SK-N-SH (cell line): ENCODE results near the gene IQSEC1. TPM values are rescaled to one million over a fixed set of nuclear protein-coding genes. Genes with fewer than 3 reads are reported as not detected.
A peak's percentile ranks its signal among the peaks of the same experiment; 100 is the strongest.

ENCODE experiments used
- CTCF ChIA-PET: fragments of 300-600, 350-600 bp; formaldehyde crosslinking; extraction: SDS; loops from one replicate; lab custom pipeline; 2021; lab: Yijun Ruan, JAX
- POLR2A ChIA-PET: fragments of 350-600 bp; sonication (Branson Sonifier 250); formaldehyde crosslinking; extraction: SDS; loops from one replicate; lab custom pipeline; 2020; ENCODE audit warnings: antibody characterized with exemption, inconsistent platforms; lab: Yijun Ruan, JAX
- DNase-seq: peaks from one replicate; pipeline ENCODE4 v3.0.0; 2012
- H2AFZ ChIP-seq: fragments of 200-600 bp; sonication (generic); 2 replicates; pipeline ENCODE4 v1.8.1; 2016; ENCODE audit warnings: antibody characterized with exemption, mild to moderate bottlenecking, low read depth
- H3F3A ChIP-seq: fragments of 200-600 bp; sonication (generic); replicated peaks from 2 replicates; pipeline ENCODE3; 2016; ENCODE audit warnings: antibody characterized with exemption, mild to moderate bottlenecking; ENCODE audit not compliant: insufficient read depth
- H3K27ac ChIP-seq, 2 experiments: fragments of 200-500 bp in 1 of 2; fragments of 200-600 bp in 1 of 2; sonication (Bioruptor generic) in 1 of 2; sonication (generic), shearing (Covaris generic) in 1 of 2; 2 replicates each; pipeline versions ENCODE4 v1.5.1 to v1.6.1; 2014 to 2016; ENCODE audit warnings: low read depth in 2 of 2, inconsistent platforms in 1 of 2, low read length in 1 of 2, mild to moderate bottlenecking in 1 of 2, mixed read lengths in 1 of 2
- H3K27me3 ChIP-seq: fragments of 200-600 bp; sonication (generic), shearing (Covaris generic); 2 replicates; pipeline ENCODE4 v1.6.1; 2016; ENCODE audit warnings: mixed run types; ENCODE audit not compliant: insufficient read depth
- H3K36me3 ChIP-seq, 2 experiments: fragments of 200-500 bp in 1 of 2; fragments of 200-600 bp in 1 of 2; sonication (Bioruptor generic) in 1 of 2; sonication (generic) in 1 of 2; replicated peaks in 1 of 2; 2 replicates each; pipeline versions ENCODE3 to v1.5.1; 2014 to 2016; ENCODE audit warnings: low read length in 1 of 2, mild to moderate bottlenecking in 1 of 2; ENCODE audit not compliant: insufficient read depth in 2 of 2, control insufficient read depth in 1 of 2
- H3K4me1 ChIP-seq, 2 experiments: fragments of 200-500 bp in 1 of 2; fragments of 200-600 bp in 1 of 2; sonication (Bioruptor generic) in 1 of 2; sonication (generic), shearing (Covaris generic) in 1 of 2; 2 replicates each; pipeline versions ENCODE4 v1.5.1 to v1.6.1; 2014 to 2016; ENCODE audit warnings: low read depth in 1 of 2, low read length in 1 of 2, mixed run types in 1 of 2; ENCODE audit not compliant: insufficient read depth in 2 of 2, control insufficient read depth in 1 of 2
- H3K4me2 ChIP-seq: fragments of 200-600 bp; sonication (generic), shearing (Covaris generic); 2 replicates; pipeline ENCODE4 v1.6.1; 2017; ENCODE audit warnings: mixed run types
- H3K4me3 ChIP-seq, 2 experiments: fragments of 200-500 bp in 1 of 2; fragments of 200-600 bp in 1 of 2; sonication (Bioruptor generic) in 1 of 2; sonication (generic), shearing (Covaris generic) in 1 of 2; 2 replicates each; pipeline versions ENCODE4 v1.5.1 to v1.8.1; 2014 to 2016; ENCODE audit warnings: low read depth in 2 of 2, inconsistent platforms in 1 of 2, low read length in 1 of 2, mild to moderate bottlenecking in 1 of 2, mixed read lengths in 1 of 2, moderate library complexity in 1 of 2
- H3K79me2 ChIP-seq: fragments of 200-600 bp; sonication (generic); 2 replicates; pipeline ENCODE4 v1.8.1; 2017; ENCODE audit warnings: mild to moderate bottlenecking; ENCODE audit not compliant: insufficient read depth
- H3K9ac ChIP-seq: fragments of 200-600 bp; sonication (generic); 2 replicates; pipeline ENCODE4 v1.6.1; 2017; ENCODE audit warnings: mixed run types
- H3K9me2 ChIP-seq: fragments of 200-600 bp; sonication (generic); 2 replicates; pipeline ENCODE4 v1.6.1; 2017; ENCODE audit warnings: mixed run types
- H3K9me3 ChIP-seq: fragments of 200-600 bp; sonication (generic); 2 replicates; pipeline ENCODE4 v1.6.1; 2017; ENCODE audit warnings: mixed run types, mild to moderate bottlenecking, moderate library complexity
- H4K20me1 ChIP-seq: fragments of 200-600 bp; sonication (generic); 2 replicates; pipeline ENCODE4 v1.6.1; 2017; ENCODE audit warnings: mild to moderate bottlenecking, mixed run types; ENCODE audit not compliant: insufficient read depth
- CHD2 ChIP-seq: fragments of 150-350 bp; IDR thresholded peaks from 2 replicates; pipeline ENCODE4 v1.6.1; 2018; ENCODE audit warnings: low read length; ENCODE audit not compliant: partially characterized antibody
- ELF1 ChIP-seq: IDR thresholded peaks from 2 replicates; pipeline ENCODE4 v1.4.0; 2012
- FOXJ3 ChIP-seq: sonication (generic); formaldehyde crosslinking; IDR thresholded peaks from 2 replicates; pipeline ENCODE4 v1.5.1; 2020; ENCODE audit warnings: mild to moderate bottlenecking, missing genetic modification reagents
- IRF3 ChIP-seq: fragments of 150-350 bp; IDR thresholded peaks from 2 replicates; pipeline ENCODE4 v1.6.1; 2016; ENCODE audit warnings: mild to moderate bottlenecking, low read depth, low read length
- JUND ChIP-seq: IDR thresholded peaks from 2 replicates; pipeline ENCODE4 v1.4.0; 2012
- MXI1 ChIP-seq: IDR thresholded peaks from 2 replicates; pipeline ENCODE4 v1.6.1; 2012; ENCODE audit warnings: mild to moderate bottlenecking, low read depth, low read length, improper control_type of control experiment
- POLR2AphosphoS5 ChIP-seq: IDR thresholded peaks from 2 replicates; pipeline ENCODE4 v1.6.1; 2012; ENCODE audit warnings: low read depth, low read length
- RCOR1 ChIP-seq: fragments of 150-350 bp; IDR thresholded peaks from 2 replicates; pipeline ENCODE4 v1.6.1; 2017; ENCODE audit warnings: antibody characterized with exemption, low read length
- REST ChIP-seq: IDR thresholded peaks from 2 replicates; pipeline ENCODE4 v1.6.1; 2012; ENCODE audit warnings: mild to moderate bottlenecking, low read depth, low read length, moderate library complexity
- RXRA ChIP-seq: IDR thresholded peaks from 2 replicates; pipeline ENCODE4 v1.4.0; 2012; ENCODE audit warnings: low read depth, mild to moderate bottlenecking, borderline replicate concordance
- SIN3A ChIP-seq: IDR thresholded peaks from 2 replicates; pipeline ENCODE4 v1.6.1; 2012; ENCODE audit warnings: low read depth, mild to moderate bottlenecking, low read length, moderate library complexity, borderline replicate concordance
- SMC3 ChIP-seq: IDR thresholded peaks from 2 replicates; pipeline ENCODE4 v1.6.1; 2012; ENCODE audit warnings: low read depth, low read length, improper control_type of control experiment
- TEAD4 ChIP-seq: IDR thresholded peaks from 2 replicates; pipeline ENCODE4 v1.4.0; 2012; ENCODE audit warnings: mild to moderate bottlenecking, borderline replicate concordance; ENCODE audit not compliant: insufficient read depth
- ZBTB33 ChIP-seq: IDR thresholded peaks from 2 replicates; pipeline ENCODE4 v1.4.0; 2012; ENCODE audit warnings: low read depth, borderline replicate concordance
- WGBS: methylation state at CpG from one replicate; pipeline ENCODE4 v1.1.6; 2017; ENCODE audit warnings: low lambda C conversion rate; 5-methylcytosine and 5-hydroxymethylcytosine counted together
- polyA plus RNA-seq, 3 experiments: library from polyadenylated mRNA; depleted of rRNA; stranded (reverse); fragments of >200 nt; gene quantifications; 2 replicates each; pipeline ENCODE4 v1.2.3, GENCODE V29; 2012

Gene IQSEC1
- polyA plus RNA-seq, 1 of the 3 experiments (the other 2 are of a cell fraction): 6.2 TPM

- no peak for TF ChIP-seq ELF1
- no peak for TF ChIP-seq MXI1
- no peak for TF ChIP-seq POLR2AphosphoS5
- no peak for TF ChIP-seq JUND
- TF ChIP-seq SIN3A: no peak
- TF ChIP-seq ZBTB33: no peak
- no peak for TF ChIP-seq CHD2
- TF ChIP-seq TEAD4: no peak
- TF ChIP-seq, all 33 proteins: peak for 0
Observed at GRCh38 chr3:13053420-13053819, 19.8 kb downstream of the IQSEC1 start (continued).

GRCh38 chr3:13052191-13052820 is 20.9 kb downstream of the IQSEC1 start:
- Histone ChIP-seq H3K79me2 (no peaks in the 10 kb centered on the region), H3K4me1 (peaks cover 0 to 18% of the 10 kb centered on the region in 2 experiments; a peak in 1 of 4 replicates), H3K27me3 (no peaks in the 10 kb centered on the region), H3F3A (no peaks in the 10 kb centered on the region), H3K9me2 (no peaks in the 10 kb centered on the region), H3K9ac (no peak overlapping the region), H3K4me3 (no peak overlapping the region), H3K27ac (no peak overlapping the region), H4K20me1 (no peaks in the 10 kb centered on the region), H3K9me3 (no peaks in the 10 kb centered on the region)
- POLR2A ChIA-PET: no interaction called here
- CTCF ChIA-PET: no interaction called here
- WGBS: 79% methylated on average over 16 of the region's 16 CpGs
- TF ChIP-seq MXI1: no peak
- TF ChIP-seq, all 33 proteins: peak for 0
- Histone ChIP-seq H3K36me3 (no peaks in the 10 kb centered on the region), H2AFZ (no peak overlapping the region), H3K4me2 (no peak overlapping the region)
- DNase-seq: no peak

- no peak overlapping the region for H2AFZ ChIP-seq
- no peaks in the 10 kb centered on the region for H3K9me2 ChIP-seq
- TF ChIP-seq IRF3: no peak
- TF ChIP-seq RXRA: no peak
- no peak for TF ChIP-seq SIN3A
- TF ChIP-seq POLR2AphosphoS5: no peak
- no peak for TF ChIP-seq RCOR1
- no peak for TF ChIP-seq SMC3
- no peak for TF ChIP-seq FOXJ3
- TF ChIP-seq REST: no peak
- 63% methylated on average over 6 of the region's 6 CpGs for WGBS
- no peaks in the 10 kb centered on the region for H3K36me3 ChIP-seq
- ChIA-PET CTCF (interaction anchor here (1.1 kb wide), 1 partner anchor 232 kb away, joined by 3 read pairs; no protein-coding TSS in a partner anchor), POLR2A (no interaction called here)
- no peak overlapping the region for H3K4me3 ChIP-seq
- no peaks in the 10 kb centered on the region for H3F3A ChIP-seq
- no peaks in the 10 kb centered on the region for H4K20me1 ChIP-seq
- no peak overlapping the region for H3K4me2 ChIP-seq
- H3K4me1 ChIP-seq: peaks cover 0 to 23% of the 10 kb centered on the region in 2 experiments; a peak in 1 of 4 replicates
- no peak for DNase-seq
- no peak overlapping the region for H3K9ac ChIP-seq
- H3K9me3 ChIP-seq: no peaks in the 10 kb centered on the region
- H3K27me3 ChIP-seq: no peaks in the 10 kb centered on the region
- H3K79me2 ChIP-seq: no peaks in the 10 kb centered on the region
- H3K27ac ChIP-seq: peak overlapping the region in 1 of 2 experiments; percentile 67; a peak in 2 of 4 replicates
Observed at GRCh38 chr3:13051581-13051980, 21.6 kb downstream of the IQSEC1 start.
